Activated CD8-positive, alpha-beta memory T cell treated with anti-CD3 and anti-CD28 coated beads for 48 hours (primary cell): Measurements from ENCODE around the gene NISCH.

ENCODE experiments used
- DNase-seq, 3 experiments: peaks; one replicate each; pipeline ENCODE4 v3.0.0-alpha.2; 2020; ENCODE audit warnings: low read depth in 2 of 3, low spot score in 2 of 3

NISCH gene

DNA sequence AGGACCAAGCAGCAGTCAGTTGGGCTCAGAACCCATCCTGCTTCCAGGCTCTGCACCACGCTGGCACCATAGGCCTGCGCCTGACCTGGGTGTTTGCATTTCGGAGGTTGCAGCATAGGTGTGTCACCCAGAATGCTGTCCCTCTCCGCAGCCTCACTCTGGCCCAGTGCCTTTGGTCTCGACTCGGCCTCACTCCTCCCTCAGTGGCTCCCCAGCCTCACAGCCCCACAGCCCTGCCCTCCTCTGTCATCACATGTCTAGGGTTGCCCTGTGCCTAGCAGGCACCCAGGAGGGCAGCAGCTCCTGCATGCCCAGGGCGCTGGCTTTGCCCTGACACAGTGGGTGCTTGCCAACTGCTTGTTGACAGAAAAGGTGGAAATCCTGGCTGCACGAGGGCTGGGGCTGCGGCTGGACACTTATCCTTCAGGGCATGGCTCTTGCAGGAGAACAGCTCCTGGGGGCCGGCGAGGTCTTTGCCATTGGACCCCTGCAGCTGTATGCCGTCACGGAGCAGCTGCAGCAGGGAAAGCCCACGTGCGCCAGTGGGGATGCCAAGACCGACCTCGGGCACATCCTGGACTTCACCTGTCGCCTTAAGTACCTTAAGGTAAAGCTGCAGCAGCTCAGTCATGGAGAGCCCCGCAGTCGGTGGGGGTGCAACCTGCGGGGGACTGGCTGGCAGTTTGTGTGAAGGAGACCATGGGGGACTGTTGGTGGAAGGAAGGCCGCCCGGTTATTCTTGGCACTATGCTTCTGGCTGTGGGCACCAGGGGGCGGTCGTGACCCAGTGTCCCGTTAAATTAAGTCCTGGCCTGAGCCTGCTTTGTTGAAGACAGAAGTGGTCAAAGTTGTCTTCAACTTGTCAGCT, 16.2 kb downstream of the NISCH start:
- DNase-seq = no peak

- no peak for DNase-seq
Measured at GRCh38 chr3:52472239-52473000, 17.0 kb downstream of the NISCH start.

GRCh38 chr3:52473026-52473425, 17.6 kb downstream of the NISCH start:
- DNase-seq = no peak

DNA sequence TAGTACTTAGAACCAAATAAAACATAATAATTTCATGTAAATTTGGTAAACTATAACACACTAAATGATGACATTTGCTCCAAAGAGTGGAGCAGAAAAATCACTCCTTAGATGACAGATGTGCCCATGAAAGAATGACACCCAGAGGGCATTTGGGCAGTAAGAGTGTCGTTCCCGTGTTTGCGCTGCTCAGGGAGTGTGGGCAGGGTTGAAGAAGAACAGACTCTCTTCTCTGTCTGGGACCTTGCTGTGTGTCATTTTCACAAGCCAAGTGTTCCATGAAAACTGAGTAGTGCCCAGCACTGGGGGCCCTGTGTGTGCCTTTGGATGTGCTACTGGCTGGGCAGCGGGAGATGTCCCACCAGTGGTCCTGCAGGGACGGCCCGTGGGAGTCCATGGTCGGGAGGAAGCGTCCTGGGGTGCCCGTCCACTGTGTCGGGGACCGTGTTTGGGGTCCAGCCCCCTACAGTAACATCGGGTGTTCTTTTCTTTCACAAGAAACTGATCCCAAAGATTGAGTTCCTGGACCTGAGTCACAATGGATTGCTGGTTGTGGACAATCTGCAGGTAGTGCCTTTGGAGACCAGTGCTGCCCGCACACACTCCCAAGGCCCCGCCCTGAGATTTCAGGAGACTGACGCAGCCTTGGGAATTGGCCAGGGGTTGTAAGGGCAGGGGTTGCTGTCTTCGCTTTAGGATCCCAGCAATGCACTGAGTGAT, 21.8 kb downstream of the NISCH start:
- DNase-seq = no peak

DNA sequence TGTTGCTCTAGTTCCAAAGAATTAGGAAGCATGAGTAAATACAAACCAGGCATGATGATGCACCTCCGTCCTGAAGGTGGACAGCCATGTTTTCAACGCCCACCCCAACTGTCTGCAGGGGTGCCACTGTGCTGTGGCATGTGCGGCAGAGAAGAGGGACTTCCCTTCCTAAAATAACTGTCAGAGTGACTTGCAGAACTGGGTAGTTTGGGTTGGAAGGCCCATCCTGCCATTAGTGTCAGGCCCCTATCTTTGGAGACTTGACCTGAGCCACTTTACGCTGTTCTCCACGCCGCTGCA, 22.3 kb downstream of the NISCH start:
- DNase-seq = no peak

DNA sequence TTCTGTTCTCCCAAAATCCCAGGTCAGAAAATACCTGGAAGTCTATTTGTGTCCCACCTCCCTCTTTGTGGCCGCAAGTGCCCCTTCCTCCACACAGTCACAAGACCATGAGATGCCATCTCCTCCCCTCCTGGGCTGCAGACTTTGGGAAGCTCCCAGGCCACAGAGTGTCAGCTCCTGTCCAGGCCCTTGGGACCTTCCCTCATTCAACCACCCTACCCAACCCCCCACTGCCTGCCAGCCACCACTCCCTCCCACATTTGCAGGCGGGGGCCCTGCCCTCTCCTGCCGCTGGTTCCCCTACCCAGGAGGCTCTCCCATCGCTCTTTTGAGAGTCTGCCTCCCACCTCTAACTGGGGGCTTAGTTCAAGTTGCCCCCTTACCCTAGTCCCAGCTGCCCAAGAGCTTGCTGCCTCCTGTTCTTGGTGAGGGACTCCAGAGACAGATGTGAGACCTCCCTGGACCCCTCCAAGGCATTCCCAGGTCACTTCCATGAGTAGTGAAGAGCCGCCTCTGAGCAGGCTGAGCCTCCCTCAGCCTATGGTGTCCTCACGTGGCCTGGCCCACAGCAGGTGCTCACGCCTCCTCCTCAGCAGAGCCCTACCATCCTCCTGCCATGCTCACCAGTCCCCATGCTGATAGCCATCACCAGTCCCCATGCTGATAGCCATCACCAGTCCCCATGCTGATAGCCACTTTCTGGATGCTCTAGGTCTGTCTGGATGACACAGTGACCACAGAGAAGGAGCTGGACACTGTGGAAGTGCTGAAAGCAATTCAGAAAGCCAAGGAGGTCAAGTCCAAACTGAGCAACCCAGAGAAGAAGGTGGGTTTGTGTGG, 23.9 kb downstream of the NISCH start:
- DNase-seq = no peak

DNA sequence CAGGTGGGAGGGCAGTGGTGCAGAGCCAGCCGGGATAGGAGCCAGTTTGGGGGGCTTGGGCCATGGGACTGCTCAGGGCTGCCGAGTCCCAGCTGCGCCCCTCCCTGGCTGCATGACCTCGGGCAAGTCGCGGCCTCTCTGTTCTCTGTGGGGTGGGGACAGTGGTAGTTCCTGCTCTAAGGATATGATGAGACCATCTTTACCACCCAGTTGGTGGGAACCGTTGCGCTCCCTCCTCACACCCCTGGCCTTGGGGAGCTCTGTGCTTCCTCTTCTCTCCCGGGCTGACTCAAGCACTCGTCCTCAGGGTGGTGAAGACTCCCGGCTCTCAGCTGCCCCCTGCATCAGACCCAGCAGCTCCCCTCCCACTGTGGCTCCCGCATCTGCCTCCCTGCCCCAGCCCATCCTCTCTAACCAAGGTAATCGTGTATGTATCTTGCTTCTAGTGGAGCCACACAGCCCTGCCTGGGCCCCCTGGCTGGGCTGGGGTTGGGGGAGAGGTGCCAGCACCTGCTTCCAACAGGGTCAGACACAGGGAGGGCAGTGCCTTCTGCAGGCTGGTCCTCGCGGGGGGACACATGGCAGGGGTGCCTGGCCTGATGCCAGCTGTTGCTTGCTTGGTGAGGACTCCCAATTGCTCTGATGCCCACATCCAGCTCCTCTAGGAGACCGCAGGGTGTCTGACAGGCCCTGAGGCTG, 24.6 kb downstream of the NISCH start:
- no peak for DNase-seq

- no peak for DNase-seq
Measured at GRCh38 chr3:52480768-52481715, 25.6 kb downstream of the NISCH start.

DNA sequence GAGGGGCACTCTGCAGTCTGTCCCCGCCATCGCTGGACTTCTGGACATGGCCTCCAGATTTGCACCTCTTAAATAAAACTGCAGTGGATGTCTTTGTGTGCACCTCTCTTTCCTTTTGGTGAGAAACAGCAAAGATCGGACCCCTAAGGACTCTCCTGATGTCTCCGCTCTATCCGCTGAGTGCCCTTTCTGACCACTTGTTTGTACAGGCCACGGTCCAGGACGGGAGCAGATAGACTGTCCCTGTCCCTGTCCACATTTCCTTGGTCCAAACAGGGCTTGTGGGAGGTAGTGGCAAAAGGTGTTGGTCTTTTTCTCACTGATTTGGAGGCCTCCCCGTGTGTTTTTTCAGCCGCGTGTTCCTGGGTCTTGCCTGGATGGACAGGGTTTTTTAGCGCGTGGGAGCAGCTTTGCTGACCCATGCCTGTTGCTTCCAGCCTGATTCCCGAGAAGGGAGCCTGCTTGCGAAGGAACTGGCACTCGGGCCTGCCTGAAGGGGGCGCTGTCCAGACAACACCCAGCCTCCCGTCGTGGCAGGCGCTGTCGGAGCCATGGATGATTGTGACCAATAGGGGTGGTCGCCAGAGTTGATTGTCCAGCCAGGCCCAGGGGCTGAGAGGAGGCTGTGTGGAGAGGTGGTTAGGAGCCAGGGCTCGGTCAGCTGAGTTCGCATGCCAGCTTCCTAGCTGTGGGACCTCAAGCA, 26.6 kb downstream of the NISCH start:
- no peak for DNase-seq

GRCh38 chr3:52483081-52483480, 27.7 kb downstream of the NISCH start:
- no peak for DNase-seq

GRCh38 chr3:52483577-52484381, 28.4 kb downstream of the NISCH start:
- no peak for DNase-seq

DNA sequence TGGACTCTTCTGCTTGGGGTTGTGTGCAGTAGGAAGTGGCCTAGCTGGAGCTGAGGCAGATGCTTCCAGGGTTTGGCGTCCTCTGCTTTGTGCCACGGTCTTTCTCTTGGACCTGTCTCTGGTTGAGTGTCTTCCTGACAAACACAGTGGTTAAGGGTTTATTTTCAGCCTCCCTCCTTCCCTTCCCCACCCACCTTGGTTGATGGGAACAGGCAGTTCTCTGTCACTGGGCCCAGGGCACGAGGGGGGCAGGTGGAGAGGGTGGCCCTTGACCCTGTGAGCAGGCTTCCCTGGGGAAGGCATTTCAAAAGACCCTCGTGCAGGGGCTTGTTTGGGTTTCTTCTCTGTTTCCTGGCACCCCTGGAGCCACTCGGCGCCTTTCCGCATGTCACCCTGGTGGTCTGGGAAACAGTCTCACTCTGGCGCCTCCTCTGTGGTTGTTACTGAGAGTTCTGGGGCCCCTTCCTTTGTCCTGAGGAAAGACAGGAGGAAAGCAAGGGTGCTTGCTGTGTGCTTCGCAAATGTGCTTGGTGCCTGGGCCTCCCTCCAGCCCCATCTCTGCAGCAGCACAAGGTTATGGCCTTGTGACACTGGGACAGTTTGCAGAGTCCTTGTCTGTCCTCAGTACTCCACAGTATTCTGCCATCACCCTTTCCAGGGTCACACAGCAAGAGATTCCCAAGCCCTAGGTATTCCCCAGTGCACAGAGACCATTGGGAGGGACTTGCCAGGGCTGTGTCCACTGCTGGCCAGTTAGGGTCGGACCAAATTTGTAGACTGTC, 29.5 kb downstream of the NISCH start:
- DNase-seq = no peak

DNA sequence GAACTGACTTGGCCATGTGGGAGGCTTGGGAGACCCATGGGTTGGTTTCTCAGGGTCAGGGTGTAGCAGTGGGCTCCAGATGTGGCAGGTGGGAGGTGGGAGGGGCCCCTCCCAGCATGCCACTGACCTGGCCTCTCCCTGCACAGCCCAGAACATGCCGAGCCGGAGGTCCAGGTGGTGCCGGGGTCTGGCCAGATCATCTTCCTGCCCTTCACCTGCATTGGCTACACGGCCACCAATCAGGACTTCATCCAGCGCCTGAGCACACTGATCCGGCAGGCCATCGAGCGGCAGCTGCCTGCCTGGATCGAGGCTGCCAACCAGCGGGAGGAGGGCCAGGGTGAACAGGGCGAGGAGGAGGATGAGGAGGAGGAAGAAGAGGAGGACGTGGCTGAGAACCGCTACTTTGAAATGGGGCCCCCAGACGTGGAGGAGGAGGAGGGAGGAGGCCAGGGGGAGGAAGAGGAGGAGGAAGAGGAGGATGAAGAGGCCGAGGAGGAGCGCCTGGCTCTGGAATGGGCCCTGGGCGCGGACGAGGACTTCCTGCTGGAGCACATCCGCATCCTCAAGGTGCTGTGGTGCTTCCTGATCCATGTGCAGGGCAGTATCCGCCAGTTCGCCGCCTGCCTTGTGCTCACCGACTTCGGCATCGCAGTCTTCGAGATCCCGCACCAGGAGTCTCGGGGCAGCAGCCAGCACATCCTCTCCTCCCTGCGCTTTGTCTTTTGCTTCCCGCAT, 31.8 kb downstream of the NISCH start:
- DNase-seq = no peak

DNA sequence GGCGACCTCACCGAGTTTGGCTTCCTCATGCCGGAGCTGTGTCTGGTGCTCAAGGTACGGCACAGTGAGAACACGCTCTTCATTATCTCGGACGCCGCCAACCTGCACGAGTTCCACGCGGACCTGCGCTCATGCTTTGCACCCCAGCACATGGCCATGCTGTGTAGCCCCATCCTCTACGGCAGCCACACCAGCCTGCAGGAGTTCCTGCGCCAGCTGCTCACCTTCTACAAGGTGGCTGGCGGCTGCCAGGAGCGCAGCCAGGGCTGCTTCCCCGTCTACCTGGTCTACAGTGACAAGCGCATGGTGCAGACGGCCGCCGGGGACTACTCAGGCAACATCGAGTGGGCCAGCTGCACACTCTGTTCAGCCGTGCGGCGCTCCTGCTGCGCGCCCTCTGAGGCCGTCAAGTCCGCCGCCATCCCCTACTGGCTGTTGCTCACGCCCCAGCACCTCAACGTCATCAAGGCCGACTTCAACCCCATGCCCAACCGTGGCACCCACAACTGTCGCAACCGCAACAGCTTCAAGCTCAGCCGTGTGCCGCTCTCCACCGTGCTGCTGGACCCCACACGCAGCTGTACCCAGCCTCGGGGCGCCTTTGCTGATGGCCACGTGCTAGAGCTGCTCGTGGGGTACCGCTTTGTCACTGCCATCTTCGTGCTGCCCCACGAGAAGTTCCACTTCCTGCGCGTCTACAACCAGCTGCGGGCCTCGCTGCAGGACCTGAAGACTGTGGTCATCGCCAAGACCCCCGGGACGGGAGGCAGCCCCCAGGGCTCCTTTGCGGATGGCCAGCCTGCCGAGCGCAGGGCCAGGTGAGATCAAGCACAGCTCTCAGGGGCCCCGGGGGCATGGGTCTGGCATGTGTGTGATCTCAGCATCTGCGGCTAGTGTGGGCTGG, 32.6 kb downstream of the NISCH start:
- DNase-seq = no peak

DNA sequence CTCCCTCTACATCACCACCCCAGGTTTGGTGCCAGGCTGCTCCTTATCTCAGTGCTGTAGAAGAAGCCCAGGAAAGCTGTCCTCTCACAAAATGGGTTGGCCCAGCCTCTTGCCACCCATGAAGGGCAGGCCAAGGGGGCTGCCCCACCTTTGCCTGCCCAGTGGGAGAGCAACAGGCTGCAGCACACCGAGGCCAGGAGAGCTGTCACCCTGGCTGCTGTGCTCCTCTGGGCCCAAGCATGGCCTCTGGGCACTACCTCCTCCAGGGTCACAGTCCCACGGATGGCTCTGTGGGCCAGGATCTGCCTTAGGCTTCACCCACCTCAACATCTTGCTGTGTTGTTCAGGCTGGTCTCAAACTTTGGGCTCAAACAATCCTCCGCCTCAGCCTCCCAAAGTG, 33.3 kb downstream of the NISCH start:
- DNase-seq = no peak
